ENCODE results near the gene STIP1. TPM values are rescaled to one million over a fixed set of nuclear protein-coding genes. Genes with fewer than 3 reads are reported as not detected.

Gene STIP1
- total and polyA plus RNA-seq, 4 donors = 22.6 to 58.1 (median 42.5) TPM

DNA sequence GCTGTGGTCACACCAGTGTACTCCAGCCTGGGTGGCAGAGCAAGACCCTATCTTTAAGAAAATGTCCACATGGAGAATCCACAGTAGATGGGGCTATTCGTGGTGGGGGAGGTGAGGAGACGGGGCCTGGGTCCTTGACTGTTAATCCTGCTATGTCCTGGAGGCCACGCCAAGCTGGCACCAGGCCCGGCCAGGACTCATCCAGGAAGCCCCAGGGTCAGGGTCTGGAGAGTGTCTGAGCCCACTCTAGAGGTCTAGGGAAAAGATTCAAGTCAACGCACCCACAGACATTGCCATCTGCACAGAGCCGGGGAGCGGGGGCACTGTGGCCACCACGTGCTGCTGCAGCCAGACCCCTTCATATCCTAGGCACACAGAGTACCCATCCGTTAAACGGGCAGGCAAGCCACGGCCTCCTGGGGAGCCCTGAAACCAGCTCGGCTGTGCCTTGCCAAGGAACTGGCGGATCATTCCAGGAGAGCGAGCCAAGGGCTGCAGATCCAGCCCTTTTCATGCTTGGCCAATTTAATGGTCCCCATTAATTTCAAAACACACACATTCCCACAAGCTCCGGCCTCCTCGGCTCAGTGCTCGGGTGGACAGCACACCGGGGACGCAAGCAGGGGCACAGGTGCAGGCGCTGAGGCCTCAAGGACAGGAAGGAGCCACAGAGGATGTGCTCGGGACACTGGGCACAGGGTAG, 44.7 kb upstream of the STIP1 start:
- Histone ChIP-seq H3K36me3 (ENCODE audit: control insufficient read depth in 4 of 4, insufficient read depth in 3 of 4, low read depth in 1 of 4, low read length in 3 of 4) (no peaks in the 10 kb centered on the region), H3K9me3 (ENCODE audit: control insufficient read depth in 4 of 4, low read length in 3 of 4) (no peaks in the 10 kb centered on the region), H3K4me1 (ENCODE audit: control insufficient read depth in 4 of 4, insufficient read depth in 4 of 4, low read length in 3 of 4) (peaks cover 0 to 7% (median 0%) of the 10 kb centered on the region in 4 donors), H3K27ac (ENCODE audit: low read depth in 1 of 2, low read length in 2 of 2) (no peak overlapping the region), H3K9ac (ENCODE audit: low read depth in 1 of 2, low read length in 2 of 2) (no peak overlapping the region), H3K4me3 (ENCODE audit: low read depth in 1 of 3, low read length in 3 of 3) (no peak overlapping the region), H3K27me3 (ENCODE audit: control insufficient read depth in 4 of 4, insufficient read depth in 4 of 4, low read length in 3 of 4) (no peaks in the 10 kb centered on the region)
- WGBS = 88% methylated on average over 21 of the region's 21 CpGs
- TF ChIP-seq NR2F2 (IDR thresholded peaks at IDR 0.05) = no peak
- no peak for TF ChIP-seq TAF1 (conservative IDR thresholded peaks at IDR 0.05)
- TF ChIP-seq HNF4G (IDR thresholded peaks at IDR 0.05) = no peak
- TF ChIP-seq JUND (IDR thresholded peaks at IDR 0.05) = no peak
- TF ChIP-seq YY1 (IDR thresholded peaks at IDR 0.05) = no peak
- no peak for TF ChIP-seq FOXA1 (IDR thresholded peaks at IDR 0.05)
- no peak for TF ChIP-seq RXRA (IDR thresholded peaks at IDR 0.05)
- no peak for TF ChIP-seq HNF4A (conservative IDR thresholded peaks at IDR 0.05)
- TF ChIP-seq, protein P1, sequence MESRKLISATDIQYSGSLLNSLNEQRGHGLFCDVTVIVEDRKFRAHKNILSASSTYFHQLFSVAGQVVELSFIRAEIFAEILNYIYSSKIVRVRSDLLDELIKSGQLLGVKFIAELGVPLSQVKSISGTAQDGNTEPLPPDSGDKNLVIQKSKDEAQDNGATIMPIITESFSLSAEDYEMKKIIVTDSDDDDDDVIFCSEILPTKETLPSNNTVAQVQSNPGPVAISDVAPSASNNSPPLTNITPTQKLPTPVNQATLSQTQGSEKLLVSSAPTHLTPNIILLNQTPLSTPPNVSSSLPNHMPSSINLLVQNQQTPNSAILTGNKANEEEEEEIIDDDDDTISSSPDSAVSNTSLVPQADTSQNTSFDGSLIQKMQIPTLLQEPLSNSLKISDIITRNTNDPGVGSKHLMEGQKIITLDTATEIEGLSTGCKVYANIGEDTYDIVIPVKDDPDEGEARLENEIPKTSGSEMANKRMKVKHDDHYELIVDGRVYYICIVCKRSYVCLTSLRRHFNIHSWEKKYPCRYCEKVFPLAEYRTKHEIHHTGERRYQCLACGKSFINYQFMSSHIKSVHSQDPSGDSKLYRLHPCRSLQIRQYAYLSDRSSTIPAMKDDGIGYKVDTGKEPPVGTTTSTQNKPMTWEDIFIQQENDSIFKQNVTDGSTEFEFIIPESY (IDR thresholded peaks at IDR 0.05) = no peak
- TF ChIP-seq EGR1 (IDR thresholded peaks at IDR 0.05; ENCODE audit: low read depth in 2 of 2) = no peak
- TF ChIP-seq, protein P2, sequence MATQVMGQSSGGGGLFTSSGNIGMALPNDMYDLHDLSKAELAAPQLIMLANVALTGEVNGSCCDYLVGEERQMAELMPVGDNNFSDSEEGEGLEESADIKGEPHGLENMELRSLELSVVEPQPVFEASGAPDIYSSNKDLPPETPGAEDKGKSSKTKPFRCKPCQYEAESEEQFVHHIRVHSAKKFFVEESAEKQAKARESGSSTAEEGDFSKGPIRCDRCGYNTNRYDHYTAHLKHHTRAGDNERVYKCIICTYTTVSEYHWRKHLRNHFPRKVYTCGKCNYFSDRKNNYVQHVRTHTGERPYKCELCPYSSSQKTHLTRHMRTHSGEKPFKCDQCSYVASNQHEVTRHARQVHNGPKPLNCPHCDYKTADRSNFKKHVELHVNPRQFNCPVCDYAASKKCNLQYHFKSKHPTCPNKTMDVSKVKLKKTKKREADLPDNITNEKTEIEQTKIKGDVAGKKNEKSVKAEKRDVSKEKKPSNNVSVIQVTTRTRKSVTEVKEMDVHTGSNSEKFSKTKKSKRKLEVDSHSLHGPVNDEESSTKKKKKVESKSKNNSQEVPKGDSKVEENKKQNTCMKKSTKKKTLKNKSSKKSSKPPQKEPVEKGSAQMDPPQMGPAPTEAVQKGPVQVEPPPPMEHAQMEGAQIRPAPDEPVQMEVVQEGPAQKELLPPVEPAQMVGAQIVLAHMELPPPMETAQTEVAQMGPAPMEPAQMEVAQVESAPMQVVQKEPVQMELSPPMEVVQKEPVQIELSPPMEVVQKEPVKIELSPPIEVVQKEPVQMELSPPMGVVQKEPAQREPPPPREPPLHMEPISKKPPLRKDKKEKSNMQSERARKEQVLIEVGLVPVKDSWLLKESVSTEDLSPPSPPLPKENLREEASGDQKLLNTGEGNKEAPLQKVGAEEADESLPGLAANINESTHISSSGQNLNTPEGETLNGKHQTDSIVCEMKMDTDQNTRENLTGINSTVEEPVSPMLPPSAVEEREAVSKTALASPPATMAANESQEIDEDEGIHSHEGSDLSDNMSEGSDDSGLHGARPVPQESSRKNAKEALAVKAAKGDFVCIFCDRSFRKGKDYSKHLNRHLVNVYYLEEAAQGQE (IDR thresholded peaks at IDR 0.05) = no peak
- TF ChIP-seq FOXA2 (IDR thresholded peaks at IDR 0.05) = no peak
- TF ChIP-seq SP1 (IDR thresholded peaks at IDR 0.05) = no peak
- DNase-seq (ENCODE audit: low spot score) = no peak

DNA sequence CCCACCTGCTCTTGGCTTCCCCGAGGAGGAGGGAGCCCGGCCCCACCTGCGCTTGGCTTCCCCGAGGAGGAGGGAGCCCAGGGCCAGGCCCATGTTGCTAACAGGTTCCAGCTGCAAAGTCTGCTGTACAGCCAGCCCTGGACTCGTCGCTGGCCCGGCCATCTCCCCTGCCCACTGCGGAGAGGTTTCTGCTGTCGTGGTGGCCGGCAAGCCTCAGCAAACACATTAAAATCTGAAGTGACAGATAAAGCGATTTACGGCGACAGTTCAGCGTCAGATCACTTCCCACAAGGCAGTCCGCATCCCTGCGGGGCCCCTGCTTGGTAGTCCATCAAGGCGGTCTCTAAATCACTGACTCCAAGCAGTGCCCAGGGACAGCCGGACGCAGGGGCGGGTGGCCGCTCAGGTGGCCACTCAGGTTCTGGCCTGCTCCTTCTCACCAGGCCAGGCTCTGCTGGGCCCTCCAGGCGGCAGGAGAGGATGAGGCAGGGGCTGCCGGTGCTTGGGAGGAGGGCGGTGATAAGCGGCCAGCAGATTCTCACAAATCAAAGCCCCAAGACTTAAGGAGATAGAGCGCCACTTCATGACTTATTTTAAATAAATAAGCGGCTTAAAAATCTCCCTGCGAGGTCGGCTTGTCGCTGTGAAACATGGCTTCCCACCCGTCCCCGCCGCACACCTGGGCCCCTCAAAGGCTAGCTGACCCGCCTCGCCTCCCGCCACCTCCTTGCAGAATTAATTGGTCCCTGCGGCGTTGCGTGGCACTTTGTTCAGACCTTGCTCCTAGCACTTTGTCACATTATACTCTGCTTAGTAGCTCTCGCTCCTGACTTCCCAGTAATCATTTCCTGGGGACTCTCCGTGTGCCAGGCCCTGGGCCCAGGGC, 41.1 kb upstream of the STIP1 start:
- Histone ChIP-seq H3K27me3 (ENCODE audit: control insufficient read depth in 4 of 4, insufficient read depth in 4 of 4, low read length in 3 of 4) (no peaks in the 10 kb centered on the region), H3K36me3 (ENCODE audit: control insufficient read depth in 4 of 4, insufficient read depth in 3 of 4, low read depth in 1 of 4, low read length in 3 of 4) (no peaks in the 10 kb centered on the region), H3K4me1 (ENCODE audit: control insufficient read depth in 4 of 4, insufficient read depth in 4 of 4, low read length in 3 of 4) (peaks cover 0 to 7% (median 2%) of the 10 kb centered on the region in 4 donors), H3K9ac (ENCODE audit: low read depth in 1 of 2, low read length in 2 of 2) (no peak overlapping the region), H3K9me3 (ENCODE audit: control insufficient read depth in 4 of 4, low read length in 3 of 4) (no peaks in the 10 kb centered on the region), H3K27ac (ENCODE audit: low read depth in 1 of 2, low read length in 2 of 2) (no peak overlapping the region), H3K4me3 (ENCODE audit: low read depth in 1 of 3, low read length in 3 of 3) (no peak overlapping the region)
- WGBS = 97% methylated on average over 41 of the region's 41 CpGs
- no peak for DNase-seq (ENCODE audit: low spot score)
- TF ChIP-seq TAF1 (conservative IDR thresholded peaks at IDR 0.05) (no peak), SP1 (IDR thresholded peaks at IDR 0.05) (no peak), RXRA (IDR thresholded peaks at IDR 0.05) (no peak), HNF4G (IDR thresholded peaks at IDR 0.05) (no peak), GABPA (IDR thresholded peaks at IDR 0.05 in 1 of 2, conservative IDR thresholded peaks at IDR 0.05 in 1 of 2) (no peak), YY1 (IDR thresholded peaks at IDR 0.05) (no peak)
- TF ChIP-seq, protein P2 (IDR thresholded peaks at IDR 0.05) = no peak
- TF ChIP-seq, protein P1 (IDR thresholded peaks at IDR 0.05) = no peak
- TF ChIP-seq, protein P3, sequence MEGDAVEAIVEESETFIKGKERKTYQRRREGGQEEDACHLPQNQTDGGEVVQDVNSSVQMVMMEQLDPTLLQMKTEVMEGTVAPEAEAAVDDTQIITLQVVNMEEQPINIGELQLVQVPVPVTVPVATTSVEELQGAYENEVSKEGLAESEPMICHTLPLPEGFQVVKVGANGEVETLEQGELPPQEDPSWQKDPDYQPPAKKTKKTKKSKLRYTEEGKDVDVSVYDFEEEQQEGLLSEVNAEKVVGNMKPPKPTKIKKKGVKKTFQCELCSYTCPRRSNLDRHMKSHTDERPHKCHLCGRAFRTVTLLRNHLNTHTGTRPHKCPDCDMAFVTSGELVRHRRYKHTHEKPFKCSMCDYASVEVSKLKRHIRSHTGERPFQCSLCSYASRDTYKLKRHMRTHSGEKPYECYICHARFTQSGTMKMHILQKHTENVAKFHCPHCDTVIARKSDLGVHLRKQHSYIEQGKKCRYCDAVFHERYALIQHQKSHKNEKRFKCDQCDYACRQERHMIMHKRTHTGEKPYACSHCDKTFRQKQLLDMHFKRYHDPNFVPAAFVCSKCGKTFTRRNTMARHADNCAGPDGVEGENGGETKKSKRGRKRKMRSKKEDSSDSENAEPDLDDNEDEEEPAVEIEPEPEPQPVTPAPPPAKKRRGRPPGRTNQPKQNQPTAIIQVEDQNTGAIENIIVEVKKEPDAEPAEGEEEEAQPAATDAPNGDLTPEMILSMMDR (IDR thresholded peaks at IDR 0.05; ENCODE audit: low read depth, low read length, missing input control) = no peak
- TF ChIP-seq, protein P4, sequence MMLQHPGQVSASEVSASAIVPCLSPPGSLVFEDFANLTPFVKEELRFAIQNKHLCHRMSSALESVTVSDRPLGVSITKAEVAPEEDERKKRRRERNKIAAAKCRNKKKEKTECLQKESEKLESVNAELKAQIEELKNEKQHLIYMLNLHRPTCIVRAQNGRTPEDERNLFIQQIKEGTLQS (IDR thresholded peaks at IDR 0.05) = no peak

All from liver (tissue), 9 donors.